GM18907 (cell line): ENCODE results near the gene TBL2.
"Not testable (repeated sequence)": the region's sequence is repeated elsewhere in the genome, so short reads cannot be mapped to it uniquely, and the experiment has no call there.

Experiments used
- ATAC-seq: cut with Tn5 transposase; IDR thresholded peaks from one replicate; pipeline ENCODE4 v1.9.1; 2021; ENCODE audit warnings: mild to moderate bottlenecking, moderate library complexity; ENCODE audit not compliant: unreplicated experiment

Gene TBL2

DNA sequence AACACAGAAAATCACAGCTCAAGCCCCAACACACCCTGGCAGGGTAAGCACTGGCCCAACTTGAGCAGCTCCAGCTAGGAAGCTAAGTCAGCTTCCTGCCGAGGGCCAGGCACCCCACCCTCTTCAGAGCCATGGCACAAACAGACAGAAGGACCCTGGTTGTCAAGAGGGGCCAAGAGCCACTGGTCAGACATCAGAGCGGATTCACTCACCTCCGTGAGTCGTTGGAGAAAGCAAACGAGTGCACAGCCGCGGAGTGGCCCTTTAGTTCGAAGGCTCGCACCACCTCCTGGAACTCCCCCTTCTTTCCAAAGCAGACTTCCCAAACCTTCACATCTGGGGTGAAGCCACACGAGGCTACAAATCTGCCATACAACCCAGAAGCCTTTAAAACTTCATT is 7.4 kb downstream of the TBL2 start:
- no peak for ATAC-seq

DNA sequence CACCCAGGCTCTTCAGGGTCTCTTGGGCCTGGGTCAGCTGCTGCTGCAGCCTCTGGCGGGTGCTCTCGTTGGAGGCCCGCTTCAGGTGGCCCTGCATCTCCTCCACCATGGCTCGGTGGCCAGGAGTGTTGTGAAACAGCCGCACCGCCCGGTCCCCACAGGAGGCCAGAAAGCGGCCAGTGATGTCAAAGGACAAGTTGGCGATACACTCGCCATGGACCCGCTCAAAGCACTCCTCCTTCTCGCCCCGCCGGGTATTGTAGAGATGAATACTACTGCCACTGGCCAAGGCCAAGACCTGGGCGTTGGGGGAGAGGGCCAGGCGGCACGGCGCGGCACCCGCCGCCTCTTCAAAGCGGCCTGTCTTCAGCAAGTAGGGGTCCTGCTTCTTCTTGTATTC is 7.9 kb downstream of the TBL2 start:
- no peak for ATAC-seq

DNA sequence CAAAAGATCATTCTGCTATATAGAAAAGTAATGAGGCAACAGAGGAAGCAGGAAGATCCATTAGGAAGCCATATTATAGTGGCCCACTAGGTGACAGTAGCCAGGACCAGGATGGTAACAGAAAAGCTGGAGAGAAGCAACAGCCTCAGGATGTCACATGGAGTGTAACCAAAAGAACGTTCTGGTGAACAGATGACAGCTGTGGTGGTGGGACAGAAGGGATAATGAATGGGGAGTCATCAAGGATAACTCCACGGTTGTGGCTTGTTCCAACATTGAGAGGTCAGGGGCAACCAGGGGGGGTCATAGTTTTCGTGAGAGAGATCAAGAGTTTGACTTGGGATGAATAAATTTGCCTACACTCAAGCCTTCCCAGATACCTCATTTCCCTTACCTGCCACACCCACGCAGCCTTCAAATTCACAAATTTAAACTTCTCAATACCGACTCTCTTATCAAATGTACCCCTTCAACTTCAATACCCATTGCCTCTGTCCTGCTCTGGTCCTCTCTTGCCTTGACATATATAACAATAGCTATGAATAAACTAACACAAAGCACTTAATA is 9.3 kb downstream of the TBL2 start:
- no peak for ATAC-seq

DNA sequence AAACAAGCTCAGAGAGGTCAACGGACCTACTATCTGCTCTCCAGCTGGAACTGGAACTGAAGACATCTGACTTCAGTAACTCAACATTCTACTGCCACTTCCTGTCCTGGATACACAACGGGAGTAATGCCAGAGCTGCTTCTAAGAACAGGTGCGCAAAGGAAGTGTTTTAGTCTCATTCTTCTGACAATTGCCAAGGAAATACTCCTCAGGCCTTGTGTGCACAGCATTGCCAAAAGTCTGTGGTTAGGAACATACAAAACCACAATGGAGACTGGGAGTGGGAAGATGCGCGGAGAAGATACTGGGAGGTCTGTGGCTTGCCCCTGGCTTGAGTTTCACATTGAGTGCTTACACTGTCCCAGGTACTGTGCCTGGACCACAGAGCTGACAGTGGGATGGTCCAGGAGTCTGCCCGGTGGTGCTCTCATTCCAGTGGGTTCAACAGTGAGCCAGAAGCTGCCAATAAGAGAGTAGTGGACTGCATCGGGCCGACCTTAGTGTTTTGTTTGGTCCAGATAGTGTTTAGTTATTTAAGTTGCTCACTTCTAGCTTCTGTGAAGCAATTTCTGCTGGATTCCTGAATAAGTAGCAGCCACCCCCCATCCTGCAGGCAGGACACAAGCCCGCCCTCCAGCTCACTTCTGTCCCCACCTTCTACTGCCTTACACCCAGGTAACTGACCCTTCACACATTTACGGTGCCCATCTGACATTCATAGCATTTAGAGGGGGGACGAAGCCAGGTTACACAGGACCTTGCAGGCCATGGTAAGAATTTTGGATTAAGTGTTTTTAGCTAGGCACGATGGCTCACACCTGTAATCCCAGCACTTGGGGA is 10.3 kb downstream of the TBL2 start:
- no peak for ATAC-seq

DNA sequence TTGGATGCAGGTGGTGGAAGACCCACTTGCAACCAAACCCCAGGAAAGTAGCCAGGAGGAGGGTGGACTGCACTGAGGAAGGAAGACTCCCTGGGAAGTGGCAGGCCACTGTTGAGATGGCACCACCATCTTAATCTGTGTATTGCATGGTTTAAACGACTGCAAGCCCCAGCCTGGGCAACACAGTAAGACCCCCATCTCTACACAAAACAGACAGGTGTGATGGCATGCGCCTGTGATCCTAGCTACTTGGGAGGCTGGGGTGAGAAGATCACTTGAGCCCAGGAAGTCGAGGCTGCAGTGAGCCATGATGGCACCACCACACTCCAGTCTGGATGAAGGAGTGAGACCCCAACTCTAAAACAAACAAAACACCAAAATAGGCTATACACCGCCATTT is 11.2 kb downstream of the TBL2 start:
- no peak for ATAC-seq

DNA sequence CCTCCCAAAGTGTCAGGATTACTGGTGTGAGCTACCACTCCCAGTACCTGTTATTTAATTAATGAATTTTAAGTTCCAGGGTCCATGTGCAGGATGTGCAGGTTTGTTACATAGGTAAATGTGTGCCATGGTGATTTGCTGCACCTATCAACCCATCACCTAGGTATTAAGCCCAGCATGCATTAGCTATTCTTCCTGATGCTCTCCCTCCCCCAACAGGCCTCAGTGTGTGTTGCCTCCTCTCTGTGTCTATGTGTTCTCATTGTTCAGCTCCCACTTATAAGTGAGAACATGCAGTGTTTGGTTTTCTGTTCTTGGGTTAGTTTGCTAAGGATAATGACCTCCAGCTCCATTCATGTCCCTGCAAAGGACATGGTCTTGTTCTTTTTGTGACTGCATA is 11.9 kb downstream of the TBL2 start:
- ATAC-seq = not testable (repeated sequence)

DNA sequence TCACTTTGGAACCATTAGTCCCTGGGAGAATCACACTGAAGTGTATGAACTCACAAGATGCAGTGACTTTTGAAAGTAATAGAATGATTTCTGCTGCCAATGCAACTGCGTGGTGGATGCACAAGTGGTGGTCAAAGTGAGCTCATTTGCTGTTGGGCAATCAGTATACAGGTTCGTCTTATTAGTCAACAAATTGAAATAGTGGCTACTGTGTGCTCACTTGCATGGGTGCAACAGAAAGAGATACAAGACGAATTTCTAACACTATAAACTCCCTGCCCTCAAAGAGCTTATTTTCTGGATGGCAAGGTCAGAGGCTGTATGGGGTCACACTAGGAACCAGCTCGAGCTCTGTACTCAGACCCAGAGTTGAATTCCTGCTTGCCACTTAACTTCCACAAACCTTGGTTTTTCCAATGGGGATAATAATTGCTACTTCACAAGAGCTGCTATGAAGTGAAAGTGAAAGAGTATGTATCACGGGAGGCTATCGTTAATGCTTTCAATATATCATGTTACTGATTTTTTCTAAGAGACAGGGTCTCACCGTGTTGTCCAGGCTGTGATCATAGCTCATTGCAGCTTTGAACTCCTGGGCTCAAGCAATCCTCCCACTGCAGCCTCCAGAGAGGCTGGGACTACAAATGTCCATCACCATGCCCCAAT is 12.6 kb downstream of the TBL2 start:
- ATAC-seq = no peak

DNA sequence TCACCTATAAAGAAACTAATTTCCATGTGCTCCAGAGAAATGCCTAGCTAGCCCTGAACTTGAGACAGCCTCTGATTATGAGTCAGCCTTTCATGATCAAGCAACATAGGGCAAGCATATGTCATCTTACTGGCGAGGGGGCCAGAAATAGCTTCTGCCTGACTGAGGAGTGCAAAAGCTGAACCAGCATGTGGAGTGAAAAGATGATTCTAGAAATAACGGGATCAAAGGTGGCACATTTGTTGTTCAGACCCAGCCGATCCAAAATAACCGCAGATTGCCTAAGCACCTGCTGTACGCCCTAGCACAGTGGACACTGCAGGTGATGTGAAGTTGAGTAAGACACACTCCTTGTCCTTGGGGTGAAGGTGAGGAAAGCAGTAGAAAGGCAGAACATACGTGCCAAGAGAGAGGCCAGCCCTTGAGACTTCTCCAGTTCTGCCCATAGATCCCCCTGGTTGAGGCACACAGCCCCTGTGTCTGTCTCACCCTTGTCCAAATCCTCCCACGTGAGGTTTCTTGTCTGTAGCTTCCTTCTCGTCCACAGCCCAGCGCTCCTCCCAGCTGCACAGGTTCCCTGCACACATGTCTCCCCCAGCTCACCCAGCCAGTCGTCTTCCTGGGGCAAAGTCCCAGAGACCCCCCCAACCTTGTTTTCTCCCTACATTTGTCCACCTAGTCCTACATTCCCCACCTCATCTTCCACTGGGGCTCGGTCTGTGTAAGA is 18.1 kb downstream of the TBL2 start:
- ATAC-seq = peak; percentile 24

DNA sequence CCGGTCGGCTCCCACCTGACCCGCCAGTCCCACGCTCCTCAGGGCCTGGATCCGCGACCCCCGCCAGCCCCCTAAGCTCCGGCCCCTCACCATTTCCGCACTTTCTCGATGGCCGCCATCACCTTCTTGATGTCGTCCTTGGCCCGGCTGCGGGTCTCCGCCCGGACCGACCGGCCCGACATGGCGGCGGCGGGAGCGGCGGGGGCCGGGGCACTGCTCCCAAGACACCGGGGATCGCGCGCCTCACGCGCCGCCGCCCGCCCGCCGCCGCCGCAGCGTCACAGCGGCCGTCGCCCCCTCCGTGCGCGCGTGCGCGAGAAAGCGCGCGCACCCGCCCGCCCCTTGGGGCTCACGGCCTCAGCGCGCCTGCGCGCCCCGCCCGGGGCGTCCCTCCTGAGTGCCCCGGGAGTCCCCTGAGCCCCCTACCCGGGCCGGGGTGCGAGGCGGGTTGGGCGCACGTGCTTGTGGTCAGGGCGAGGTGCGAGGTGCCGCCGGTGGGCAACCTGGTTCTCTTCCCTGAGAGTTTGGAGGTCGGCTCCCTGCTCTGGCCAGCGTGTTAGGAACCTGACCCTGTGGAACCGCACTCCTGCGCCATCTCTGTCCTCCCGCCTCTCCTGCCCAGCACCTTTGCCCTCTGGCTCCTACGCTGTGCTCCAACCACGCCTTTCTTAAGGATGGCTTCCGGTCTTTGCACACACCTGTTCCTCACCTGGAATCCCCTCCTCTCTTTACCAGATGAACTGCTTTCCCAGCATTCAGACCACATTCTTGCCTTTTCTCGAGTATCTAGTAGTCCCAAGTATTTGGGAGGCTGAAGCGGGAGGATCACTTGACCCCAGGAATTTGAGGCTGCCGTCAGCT is 20.8 kb downstream of the TBL2 start, which contains the start of gene BCL7B:
TSS of gene BCL7B (minus strand) at position 294 of the 861 bp plus-strand sequence. CDS start at position 182, 112 bp downstream.
- peak; percentile 49 for ATAC-seq

DNA sequence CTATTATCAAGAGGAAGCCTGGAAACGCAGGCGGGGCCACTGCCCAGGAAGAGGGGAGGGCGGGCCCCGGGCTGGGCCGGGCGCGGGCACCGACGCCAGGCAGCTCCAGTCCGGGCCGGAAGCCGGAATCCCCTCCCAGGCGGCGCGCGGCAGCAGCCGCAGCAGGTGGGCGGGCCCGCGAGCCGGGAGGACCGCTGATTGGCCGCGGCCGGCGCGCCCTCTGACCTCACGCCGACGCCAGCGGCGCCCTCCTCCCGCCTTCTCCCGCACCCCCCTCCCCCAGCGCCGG is 21.3 kb downstream of the TBL2 start:
- ATAC-seq = peak; percentile 87

DNA sequence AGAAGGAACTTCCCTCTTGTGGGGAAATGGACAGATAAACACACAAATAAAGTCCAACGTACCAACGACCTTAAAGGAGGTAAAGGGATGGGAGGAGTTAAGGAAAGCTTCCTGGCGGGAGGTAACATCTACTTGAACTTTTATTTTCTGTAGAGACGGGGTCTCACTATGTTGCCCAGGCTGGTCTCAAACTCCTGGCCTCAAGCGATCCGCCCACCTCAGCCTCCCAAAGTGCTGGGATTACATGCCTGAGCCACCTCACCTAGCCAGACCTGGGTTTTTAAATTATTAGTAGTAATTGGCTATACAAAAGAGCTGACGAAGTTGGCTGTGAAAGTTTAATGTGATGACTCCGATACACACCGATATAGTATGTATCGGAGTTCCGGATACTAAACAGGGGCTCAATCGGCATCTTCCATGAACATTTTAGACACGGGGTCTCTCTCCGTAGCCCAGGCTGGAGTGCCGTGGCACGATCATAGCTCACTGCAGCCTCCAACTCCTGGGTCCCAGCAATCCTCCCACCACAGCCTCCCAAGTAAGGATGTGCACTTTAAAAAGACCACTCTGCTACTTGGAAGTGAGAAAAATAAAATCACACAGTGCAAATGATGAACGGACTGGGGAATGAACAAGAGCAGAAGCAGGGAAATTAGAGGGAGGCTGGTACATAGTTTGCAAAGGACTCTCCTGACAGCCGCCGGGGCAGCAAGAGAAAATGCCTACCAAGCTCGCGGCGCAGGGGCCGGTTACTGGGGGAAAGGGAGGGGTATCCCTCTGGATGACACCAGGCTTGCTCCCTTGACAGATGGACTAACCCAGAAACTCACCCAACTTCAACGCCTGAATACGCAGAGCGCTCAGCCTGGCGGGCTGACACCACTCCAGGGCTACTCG is 21.9 kb downstream of the TBL2 start:
- ATAC-seq = no peak

DNA sequence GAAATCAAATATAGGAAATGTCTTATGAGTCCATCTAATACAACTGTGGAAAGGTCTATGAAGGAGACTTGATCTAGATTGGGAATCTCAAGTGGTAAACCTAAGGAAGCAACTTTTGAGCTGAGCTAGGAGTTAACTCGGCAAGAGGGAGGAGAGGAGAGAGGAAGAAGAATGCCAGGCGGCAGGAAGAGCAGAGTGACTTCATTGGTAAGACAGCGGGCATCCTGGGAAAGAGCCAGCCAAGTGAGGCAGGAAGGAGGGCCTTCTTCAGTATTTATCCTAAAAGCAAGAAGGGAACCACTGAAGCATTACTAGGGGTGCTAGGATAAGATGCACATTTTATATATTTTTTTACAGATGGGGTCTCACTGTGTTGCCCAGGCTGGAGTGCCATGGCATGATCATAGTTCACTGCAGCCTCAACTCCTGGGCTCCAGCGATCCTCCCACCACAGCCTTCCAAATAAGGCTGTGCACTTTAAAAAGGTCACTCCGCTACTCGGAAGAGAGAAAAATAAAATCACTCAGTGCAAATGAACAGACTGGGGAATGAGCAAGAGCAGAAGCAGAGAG is 22.9 kb downstream of the TBL2 start:
- no peak for ATAC-seq

DNA sequence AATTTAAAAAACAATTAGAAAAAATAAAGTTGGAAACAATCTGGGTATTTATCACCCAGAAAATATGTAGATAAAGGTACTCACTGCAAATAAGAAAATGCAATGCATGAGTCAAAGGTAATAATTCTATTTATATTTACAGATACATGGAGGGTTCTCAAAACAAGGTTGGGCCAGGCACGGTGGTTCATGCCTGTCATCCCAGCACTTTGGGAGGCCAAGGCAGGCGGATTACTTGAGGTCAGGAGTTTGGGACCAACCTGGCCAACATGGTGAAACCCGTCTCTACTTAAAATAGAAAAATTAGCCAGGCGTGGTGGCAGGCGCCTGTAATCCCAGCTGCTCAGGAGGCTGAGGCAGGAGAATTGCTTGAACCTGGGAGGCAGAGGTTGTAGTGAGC is 28.3 kb downstream of the TBL2 start:
- not testable (repeated sequence) for ATAC-seq

DNA sequence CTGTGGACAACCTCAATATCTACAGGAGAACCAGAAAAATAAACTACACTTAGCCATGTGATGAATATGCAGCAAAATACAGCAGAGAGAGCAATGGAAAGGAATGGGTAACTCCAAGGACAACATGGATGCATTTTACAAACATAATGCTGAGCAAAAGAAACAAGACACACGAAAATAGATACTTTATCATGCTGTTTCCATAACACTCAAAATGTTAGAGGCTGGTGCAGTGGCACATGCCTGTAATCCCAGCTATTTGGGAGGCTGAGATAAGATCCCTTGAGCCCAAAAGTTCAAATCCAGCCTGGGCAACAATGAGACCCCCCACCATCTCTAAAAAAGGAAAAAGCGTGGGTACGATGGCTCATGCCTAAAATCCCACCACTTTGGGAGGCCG is 29.2 kb downstream of the TBL2 start:
- no peak for ATAC-seq

DNA sequence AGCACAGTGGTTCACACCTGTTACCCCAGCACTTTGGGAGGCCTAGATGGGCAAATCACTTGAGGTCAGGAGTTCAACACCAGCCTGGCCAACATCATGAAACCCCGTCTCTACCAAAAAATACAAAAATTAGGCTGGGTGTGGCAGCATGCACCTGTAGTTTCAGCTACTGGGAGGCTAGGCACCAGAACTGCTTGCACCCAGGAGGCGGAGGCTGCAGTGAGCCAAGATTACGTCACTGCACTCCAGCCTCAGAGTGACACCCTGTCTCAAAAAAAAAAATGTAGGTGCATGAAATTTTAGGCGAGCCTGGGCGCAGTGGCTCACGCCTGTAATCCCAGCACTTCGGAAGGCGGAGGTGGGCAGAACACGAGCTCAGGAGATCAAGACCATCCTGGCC is 30.5 kb downstream of the TBL2 start:
- no peak for ATAC-seq

DNA sequence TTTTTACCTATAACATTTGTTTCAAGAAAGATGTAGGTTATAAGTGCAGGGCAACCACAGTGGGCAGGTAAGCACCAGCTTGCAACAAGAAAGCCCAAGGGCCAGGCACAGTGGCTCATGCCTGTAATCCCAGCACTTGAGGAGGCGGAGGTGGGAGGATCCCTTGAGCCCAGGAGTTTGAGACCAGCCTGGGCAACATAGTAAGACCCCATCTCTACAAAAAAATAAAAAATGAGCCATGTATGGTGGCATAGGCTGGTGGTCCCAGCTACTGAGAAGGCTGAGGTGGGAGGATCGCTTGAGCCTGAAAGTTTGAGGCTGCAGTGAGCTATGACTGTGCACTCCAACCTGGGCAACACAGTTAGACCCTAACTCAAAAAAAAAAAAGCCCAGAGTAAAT is 33.7 kb downstream of the TBL2 start:
- no peak for ATAC-seq

DNA sequence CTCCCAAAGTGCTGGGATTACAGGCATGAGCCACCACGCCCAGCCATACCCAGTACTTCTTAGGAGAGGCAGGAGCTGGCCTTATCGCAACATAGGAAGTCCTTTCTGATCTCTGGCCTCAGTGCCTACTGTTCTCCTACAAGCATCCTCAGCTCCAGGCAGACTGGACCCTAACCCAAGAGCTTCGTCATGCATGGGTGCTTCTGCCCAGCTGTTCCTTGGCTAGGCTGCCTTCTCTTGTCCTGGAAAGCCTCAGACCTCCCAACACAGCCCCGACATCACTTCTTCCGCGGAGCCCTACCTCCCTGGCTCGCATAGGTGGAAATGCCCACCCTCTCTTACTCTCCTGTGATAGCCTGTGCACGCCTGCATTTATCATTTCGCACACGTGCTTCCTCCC is 36.7 kb downstream of the TBL2 start:
- ATAC-seq = no peak

DNA sequence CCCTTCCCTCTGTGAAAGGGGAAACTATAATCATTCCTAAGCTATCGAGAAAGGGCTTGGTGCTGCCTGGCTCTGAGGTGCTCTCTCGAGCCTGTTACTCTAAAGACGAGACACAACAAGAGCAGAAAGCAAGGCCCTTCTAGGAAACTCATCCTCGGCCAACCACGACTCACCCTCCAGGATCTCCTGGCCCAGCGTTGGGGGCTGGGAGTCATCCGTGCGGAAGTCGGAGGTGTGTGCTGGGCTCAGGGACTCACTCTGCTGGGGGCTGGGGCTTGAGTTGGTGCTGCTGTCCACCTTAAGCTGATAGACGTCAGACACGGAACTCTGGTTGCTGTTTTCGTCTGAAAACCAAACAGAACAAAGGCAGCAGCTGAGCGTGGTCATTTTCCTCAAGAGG is 38.7 kb downstream of the TBL2 start:
- ATAC-seq = no peak

DNA sequence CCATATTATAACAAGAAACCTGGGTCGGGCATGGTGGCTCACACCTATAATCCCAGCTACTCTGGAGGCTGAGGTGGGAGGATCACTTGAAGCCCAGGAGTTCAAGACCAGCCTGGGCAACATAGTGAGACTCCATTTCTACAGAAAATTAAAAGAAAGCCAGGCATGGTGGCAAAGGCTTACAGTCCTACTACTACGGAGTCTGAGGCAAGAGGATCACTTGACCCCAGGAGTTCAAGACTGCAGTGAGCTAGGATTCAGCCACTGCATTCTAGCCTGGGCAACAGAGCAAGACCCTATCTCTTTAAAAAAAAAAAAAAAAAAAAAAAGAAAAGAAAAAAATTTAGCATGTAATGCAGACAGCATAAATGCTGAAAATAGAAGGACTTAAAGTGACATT is 39.9 kb downstream of the TBL2 start:
- ATAC-seq = not testable (repeated sequence)
